Transverse colon (tissue), 4 donors: Measurements from ENCODE around the gene LOC128125822.

Experiments
- POLR2A ChIP-seq: fragments of 450-650 bp; IDR thresholded peaks from one replicate; pipeline ENCODE4 v1.6.1; 2016; ENCODE audit warnings: antibody characterized with exemption, mild to moderate bottlenecking, moderate library complexity
- POLR2AphosphoS5 ChIP-seq, 3 donors: sonication (generic); formaldehyde crosslinking; IDR thresholded peaks; one replicate each; pipeline ENCODE4 v1.6.1; 2016; ENCODE audit warnings: antibody characterized with exemption in 3 of 3
- TF ChIP-seq, protein P1 (sequence below), 5 experiments: fragments of 200-600 bp in 3 of 5; fragments of 450-650 bp in 2 of 5; sonication (generic) in 3 of 5; IDR thresholded peaks; 1 replicate in 2 of 5; 2 replicates in 3 of 5; pipeline ENCODE4 v1.5.1; 2016 to 2017; ENCODE audit warnings: antibody characterized with exemption in 5 of 5, inconsistent platforms in 3 of 5, mild to moderate bottlenecking in 2 of 5, moderate library complexity in 1 of 5

GRCh38 chr6:63581355-63582013 is 9.2 kb downstream of the LOC128125822 start:
- no peak for TF ChIP-seq POLR2A
- TF ChIP-seq, protein P1, sequence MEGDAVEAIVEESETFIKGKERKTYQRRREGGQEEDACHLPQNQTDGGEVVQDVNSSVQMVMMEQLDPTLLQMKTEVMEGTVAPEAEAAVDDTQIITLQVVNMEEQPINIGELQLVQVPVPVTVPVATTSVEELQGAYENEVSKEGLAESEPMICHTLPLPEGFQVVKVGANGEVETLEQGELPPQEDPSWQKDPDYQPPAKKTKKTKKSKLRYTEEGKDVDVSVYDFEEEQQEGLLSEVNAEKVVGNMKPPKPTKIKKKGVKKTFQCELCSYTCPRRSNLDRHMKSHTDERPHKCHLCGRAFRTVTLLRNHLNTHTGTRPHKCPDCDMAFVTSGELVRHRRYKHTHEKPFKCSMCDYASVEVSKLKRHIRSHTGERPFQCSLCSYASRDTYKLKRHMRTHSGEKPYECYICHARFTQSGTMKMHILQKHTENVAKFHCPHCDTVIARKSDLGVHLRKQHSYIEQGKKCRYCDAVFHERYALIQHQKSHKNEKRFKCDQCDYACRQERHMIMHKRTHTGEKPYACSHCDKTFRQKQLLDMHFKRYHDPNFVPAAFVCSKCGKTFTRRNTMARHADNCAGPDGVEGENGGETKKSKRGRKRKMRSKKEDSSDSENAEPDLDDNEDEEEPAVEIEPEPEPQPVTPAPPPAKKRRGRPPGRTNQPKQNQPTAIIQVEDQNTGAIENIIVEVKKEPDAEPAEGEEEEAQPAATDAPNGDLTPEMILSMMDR (IDR thresholded peaks at IDR 0.05) = no peak
- no peak for TF ChIP-seq POLR2AphosphoS5 (IDR thresholded peaks at IDR 0.05)
